CD4-positive, alpha-beta T cell (primary cell): Measurements from ENCODE around the gene MAP3K20. TPM values are rescaled to one million over a fixed set of nuclear protein-coding genes. Genes with fewer than 3 reads are reported as not detected.

ENCODE experiments used
- ATAC-seq: fragments of 200-7000 bp; cut with Tn5 transposase; one replicate; pipeline ENCODE4 v1.10.0; 2022; ENCODE audit warnings: mild to moderate bottlenecking; ENCODE audit not compliant: poor library complexity
- CTCF ChIA-PET: fragments of 350-600 bp; sonication (Branson Sonifier 250); formaldehyde crosslinking; loops from one replicate; lab custom pipeline; 2021; ENCODE audit warnings: antibody characterized with exemption, inconsistent platforms; lab: Charles Lee
- POLR2A ChIA-PET: fragments of 350-600 bp; sonication (Branson Sonifier 250); formaldehyde crosslinking; loops from one replicate; lab custom pipeline; 2021; ENCODE audit warnings: antibody characterized with exemption, inconsistent platforms; lab: Charles Lee
- DNase-seq, 14 experiments: peaks; one replicate each; pipeline ENCODE4 v3.0.0-alpha.2; 2013 to 2020; ENCODE audit warnings: mixed read lengths in 2 of 14
- H3K27ac ChIP-seq, 2 donors: one replicate each; pipeline versions ENCODE4 v1.5.1 to v1.7.0; 2013; ENCODE audit warnings: low read length in 2 of 2, low read depth in 1 of 2, mild to moderate bottlenecking in 1 of 2
- H3K27me3 ChIP-seq, 2 experiments: 1 replicate in 1 of 2; 2 replicates in 1 of 2; pipeline versions ENCODE4 v1.6.1 to v1.7.0; 2013; ENCODE audit warnings: low read length in 2 of 2, control low read depth in 1 of 2, mild to moderate bottlenecking in 1 of 2, moderate library complexity in 1 of 2; ENCODE audit not compliant: insufficient read depth in 2 of 2, control insufficient read depth in 1 of 2
- H3K36me3 ChIP-seq: one replicate; pipeline ENCODE4 v1.6.1; 2013; ENCODE audit warnings: low read length, control low read depth; ENCODE audit not compliant: insufficient read depth
- H3K4me1 ChIP-seq: one replicate; pipeline ENCODE4 v1.6.1; 2013; ENCODE audit warnings: low read length, control low read depth; ENCODE audit not compliant: insufficient read depth
- H3K4me3 ChIP-seq: one replicate; pipeline ENCODE4 v1.5.1; 2013; ENCODE audit warnings: mild to moderate bottlenecking, low read length, moderate library complexity
- H3K9me3 ChIP-seq, 2 experiments: 1 replicate in 1 of 2; 2 replicates in 1 of 2; pipeline versions ENCODE4 v1.6.1 to v1.7.0; 2013; ENCODE audit warnings: low read length in 2 of 2, mild to moderate bottlenecking in 2 of 2, control low read depth in 1 of 2, moderate library complexity in 1 of 2; ENCODE audit not compliant: control insufficient read depth in 1 of 2, insufficient read depth in 1 of 2
- H3K27ac Mint-ChIP-seq: one replicate; pipeline ENCODE4 v1.8.0; 2020; ENCODE audit warnings: mixed read lengths
- H3K27me3 Mint-ChIP-seq: one replicate; pipeline ENCODE4 v1.8.0; 2021; ENCODE audit warnings: mixed read lengths
- H3K36me3 Mint-ChIP-seq: one replicate; pipeline ENCODE4 v1.8.0; 2021; ENCODE audit warnings: low read depth, mixed read lengths
- H3K4me1 Mint-ChIP-seq: one replicate; pipeline ENCODE4 v1.8.0; 2021; ENCODE audit warnings: low read depth, mixed read lengths
- H3K4me3 Mint-ChIP-seq: one replicate; pipeline ENCODE4 v1.8.0; 2020; ENCODE audit warnings: mild to moderate bottlenecking, mixed read lengths
- H3K9me3 Mint-ChIP-seq: one replicate; pipeline ENCODE4 v1.8.0; 2020; ENCODE audit warnings: mixed read lengths
- intact Hi-C, 2 experiments: fragments of 100-400 bp; cut with DNase I in 1 of 2; cut with micrococcal nuclease in 1 of 2; formaldehyde crosslinking; loops; one replicate each; pipeline versions ENCODE4 v1.15.1 to v1.9.0; 2023 to 2025; cut with DNase I, micrococcal nuclease
- total RNA-seq, 174 experiments: library from RNA in 2 of 174; stranded (reverse) in 2 of 174; gene quantifications; one replicate each; pipeline ENCODE4 v1.2.3 and lab custom pipeline; 2021 to 2026
- TF ChIP-seq, protein P1 (sequence below): fragments of 200-600 bp; IDR thresholded peaks from one replicate; pipeline ENCODE4 v1.8.0; 2022; ENCODE audit warnings: antibody characterized with exemption, mild to moderate bottlenecking

The MAP3K20 gene
- total RNA-seq, 2 experiments from 2014 or later = 0.36 to 0.39 TPM

DNA sequence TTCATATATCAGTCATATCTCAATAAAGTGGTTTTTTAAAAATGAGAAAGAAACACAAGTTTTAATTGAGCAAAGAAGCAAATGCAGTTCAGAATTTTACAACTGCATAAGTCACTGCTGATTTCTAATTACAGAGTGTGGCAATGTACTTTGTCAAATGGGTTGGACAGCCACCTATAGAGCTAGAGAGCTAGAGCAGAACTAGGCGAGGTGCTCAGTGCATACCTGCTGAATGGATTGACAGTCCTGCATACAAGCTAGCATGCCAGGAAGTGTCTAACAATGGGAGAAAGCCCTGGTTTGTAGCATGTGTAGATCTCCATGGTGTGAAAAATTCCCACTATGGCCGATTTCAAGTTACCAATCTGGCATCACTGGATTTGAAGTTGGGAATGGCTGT is 172.7 kb downstream of the MAP3K20 start:
- Mint-ChIP-seq H3K27ac (no peak overlapping the region), H3K27me3 (peaks cover 8% of the 10 kb centered on the region), H3K4me3 (no peak overlapping the region), H3K9me3 (no peaks in the 10 kb centered on the region), H3K36me3 (no peaks in the 10 kb centered on the region), H3K4me1 (no peaks in the 10 kb centered on the region)
- ChIA-PET POLR2A (no interaction called here), CTCF (interaction anchor here (1.0 kb wide), 1 partner anchor 25 kb away, joined by 3 read pairs; no protein-coding TSS in a partner anchor)
- Histone ChIP-seq H3K4me3 (no peak overlapping the region), H3K27ac (no peak overlapping the region), H3K4me1 (no peaks in the 10 kb centered on the region), H3K27me3 (no peaks in the 10 kb centered on the region), H3K9me3 (no peaks in the 10 kb centered on the region), H3K36me3 (no peaks in the 10 kb centered on the region)
- intact Hi-C loops = no loop called here
- TF ChIP-seq, protein P1, sequence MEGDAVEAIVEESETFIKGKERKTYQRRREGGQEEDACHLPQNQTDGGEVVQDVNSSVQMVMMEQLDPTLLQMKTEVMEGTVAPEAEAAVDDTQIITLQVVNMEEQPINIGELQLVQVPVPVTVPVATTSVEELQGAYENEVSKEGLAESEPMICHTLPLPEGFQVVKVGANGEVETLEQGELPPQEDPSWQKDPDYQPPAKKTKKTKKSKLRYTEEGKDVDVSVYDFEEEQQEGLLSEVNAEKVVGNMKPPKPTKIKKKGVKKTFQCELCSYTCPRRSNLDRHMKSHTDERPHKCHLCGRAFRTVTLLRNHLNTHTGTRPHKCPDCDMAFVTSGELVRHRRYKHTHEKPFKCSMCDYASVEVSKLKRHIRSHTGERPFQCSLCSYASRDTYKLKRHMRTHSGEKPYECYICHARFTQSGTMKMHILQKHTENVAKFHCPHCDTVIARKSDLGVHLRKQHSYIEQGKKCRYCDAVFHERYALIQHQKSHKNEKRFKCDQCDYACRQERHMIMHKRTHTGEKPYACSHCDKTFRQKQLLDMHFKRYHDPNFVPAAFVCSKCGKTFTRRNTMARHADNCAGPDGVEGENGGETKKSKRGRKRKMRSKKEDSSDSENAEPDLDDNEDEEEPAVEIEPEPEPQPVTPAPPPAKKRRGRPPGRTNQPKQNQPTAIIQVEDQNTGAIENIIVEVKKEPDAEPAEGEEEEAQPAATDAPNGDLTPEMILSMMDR = no peak
- DNase-seq = no peak
- no peak for ATAC-seq

- intact Hi-C loops = no loop called here
Measured at GRCh38 chr2:173249661-173250641, 174.3 kb downstream of the MAP3K20 start.

DNA sequence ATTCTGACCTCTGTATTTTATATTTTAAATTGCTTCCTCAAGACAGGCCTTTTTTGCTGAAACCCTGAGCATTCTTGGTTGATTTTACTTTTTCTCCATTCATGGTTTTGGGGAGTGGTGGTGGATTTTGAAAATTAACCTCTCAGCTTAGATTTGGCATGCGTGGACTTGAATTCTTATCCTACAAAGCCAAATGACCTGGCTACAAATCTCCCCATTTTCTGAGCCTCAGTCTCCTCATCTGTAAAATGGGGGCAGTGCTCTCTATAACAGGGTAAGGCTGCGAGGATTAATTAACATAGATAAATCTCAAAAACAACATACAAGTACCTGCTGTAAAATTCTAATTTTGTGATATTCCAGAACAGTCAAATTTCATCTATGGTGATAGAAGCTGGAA is 175.6 kb downstream of the MAP3K20 start:
- H3K4me3 ChIP-seq = no peak overlapping the region
- no peaks in the 10 kb centered on the region for H3K9me3 ChIP-seq
- DNase-seq (no peak), ATAC-seq (no peak)
- H3K27me3 ChIP-seq = peaks cover 0 to 8% of the 10 kb centered on the region in 2 experiments
- intact Hi-C loops = no loop called here
- H3K36me3 Mint-ChIP-seq = no peaks in the 10 kb centered on the region
- no peak overlapping the region for H3K27ac Mint-ChIP-seq
- TF ChIP-seq, protein P1 = no peak
- no peak overlapping the region for H3K27ac ChIP-seq
- ChIA-PET POLR2A (interaction anchor here (0.6 kb wide), 1 partner anchor 15 kb away, joined by 5 read pairs; no protein-coding TSS in a partner anchor), CTCF (no interaction called here)
- H3K4me1 Mint-ChIP-seq = no peaks in the 10 kb centered on the region
- peaks cover 9% of the 10 kb centered on the region for H3K27me3 Mint-ChIP-seq
- H3K9me3 Mint-ChIP-seq = no peaks in the 10 kb centered on the region
- H3K36me3 ChIP-seq = no peaks in the 10 kb centered on the region
- no peak overlapping the region for H3K4me3 Mint-ChIP-seq
- H3K4me1 ChIP-seq = no peaks in the 10 kb centered on the region

More at GRCh38 chr2:173249661-173250641, 174.3 kb downstream of the MAP3K20 start:
- no peak overlapping the region for H3K27ac Mint-ChIP-seq
- no peaks in the 10 kb centered on the region for H3K4me1 ChIP-seq
- H3K36me3 Mint-ChIP-seq = no peaks in the 10 kb centered on the region
- no peaks in the 10 kb centered on the region for H3K9me3 Mint-ChIP-seq
- H3K4me1 Mint-ChIP-seq = no peaks in the 10 kb centered on the region
- POLR2A ChIA-PET = no interaction called here
- CTCF ChIA-PET = no interaction called here
- no peak overlapping the region for H3K4me3 ChIP-seq
- ATAC-seq (no peak), DNase-seq (no peak)
- no peak overlapping the region for H3K4me3 Mint-ChIP-seq
- TF ChIP-seq, protein P1 = no peak
- no peak overlapping the region for H3K27ac ChIP-seq
- H3K9me3 ChIP-seq = no peaks in the 10 kb centered on the region
- H3K36me3 ChIP-seq = no peaks in the 10 kb centered on the region
- peaks cover 0 to 2% of the 10 kb centered on the region in 2 experiments for H3K27me3 ChIP-seq
- peaks cover 9% of the 10 kb centered on the region for H3K27me3 Mint-ChIP-seq
